GM23338 (cell line): ENCODE data around the gene GRID1.

ENCODE experiments used
- CREB1 ChIP-seq: fragments of 250-450 bp; sonication (Bioruptor Pico); IDR thresholded peaks from 2 replicates; pipeline ENCODE4 v1.5.0; 2020; ENCODE audit warnings: low read depth, mild to moderate bottlenecking, moderate library complexity
- CTCF ChIP-seq, 2 experiments: fragments of 200-600 bp in 1 of 2; sonication (generic) in 1 of 2; conservative IDR thresholded peaks; 2 replicates each; pipeline versions ENCODE4 v1.5.1 to v1.6.1; 2016 to 2017; ENCODE audit warnings: antibody characterized with exemption in 2 of 2, low read depth in 2 of 2, mild to moderate bottlenecking in 2 of 2, moderate library complexity in 1 of 2
- ETS1 ChIP-seq: IDR thresholded peaks from 2 replicates; pipeline ENCODE4 v1.6.1; 2016; ENCODE audit warnings: antibody characterized with exemption
- EZH2 ChIP-seq: fragments of 200-600 bp; sonication (generic); IDR thresholded peaks from one replicate; pipeline ENCODE4 v1.8.0; 2017; ENCODE audit warnings: antibody characterized with exemption, mild to moderate bottlenecking, low read depth; ENCODE audit not compliant: unreplicated experiment
- EZH2phosphoT487 ChIP-seq: fragments of 200-600 bp; sonication (generic); IDR thresholded peaks from one replicate; pipeline ENCODE4 v1.8.1; 2018; ENCODE audit warnings: antibody characterized with exemption; ENCODE audit not compliant: unreplicated experiment
- POLR2AphosphoS5 ChIP-seq: IDR thresholded peaks from 2 replicates; pipeline ENCODE4 v1.6.1; 2016; ENCODE audit warnings: antibody characterized with exemption, low read depth
- REST ChIP-seq: IDR thresholded peaks from one replicate; pipeline ENCODE4 v1.6.1; 2018; ENCODE audit warnings: antibody characterized with exemption; ENCODE audit not compliant: unreplicated experiment
- STAT1 ChIP-seq: IDR thresholded peaks from one replicate; pipeline ENCODE4 v1.6.1; 2016; ENCODE audit warnings: antibody characterized with exemption; ENCODE audit not compliant: unreplicated experiment

GRCh38 chr10:86409183-86409582, 42.6 kb upstream of the GRID1 start:
- TF ChIP-seq CTCF (conservative IDR thresholded peaks at IDR 0.05; ENCODE audit: low read depth in 2 of 2) (no peak), REST (no peak), EZH2 (no peak), CREB1 (no peak), EZH2phosphoT487 (no peak), ETS1 (no peak), POLR2AphosphoS5 (no peak), STAT1 (no peak)
